ENCODE data around the gene SLC45A2.
A peak's percentile ranks its signal among the peaks of the same experiment; 100 is the strongest.

The SLC45A2 gene

DNA sequence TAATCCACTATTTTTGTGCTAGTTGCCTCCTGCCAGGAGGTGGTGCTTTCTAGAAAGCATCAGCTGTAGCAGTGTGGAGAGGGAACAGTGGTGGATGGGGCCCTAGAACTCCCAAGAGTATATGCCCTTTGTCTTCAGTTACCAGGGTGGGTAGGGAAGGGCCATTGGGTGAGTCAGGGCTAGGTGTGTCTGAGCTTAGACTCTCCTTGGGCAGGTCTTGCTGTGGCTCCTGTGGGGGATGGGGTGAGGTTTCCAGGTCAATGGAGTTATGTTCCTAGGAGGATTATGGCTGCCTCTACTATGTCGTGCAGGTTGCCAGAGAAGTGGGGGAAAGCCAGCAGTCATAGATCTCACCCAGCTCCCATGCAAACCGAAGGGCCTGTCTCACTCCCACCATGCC lies 81.4 kb downstream of the SLC45A2 start:
- no peak overlapping the region for H3K4me3 ChIP-seq (ENCODE audit: low read length)
- no peak for DNase-seq (ENCODE audit: low read depth)
- TF ChIP-seq CTCF (conservative IDR thresholded peaks at IDR 0.05; ENCODE audit: low read length) = no peak

DNA sequence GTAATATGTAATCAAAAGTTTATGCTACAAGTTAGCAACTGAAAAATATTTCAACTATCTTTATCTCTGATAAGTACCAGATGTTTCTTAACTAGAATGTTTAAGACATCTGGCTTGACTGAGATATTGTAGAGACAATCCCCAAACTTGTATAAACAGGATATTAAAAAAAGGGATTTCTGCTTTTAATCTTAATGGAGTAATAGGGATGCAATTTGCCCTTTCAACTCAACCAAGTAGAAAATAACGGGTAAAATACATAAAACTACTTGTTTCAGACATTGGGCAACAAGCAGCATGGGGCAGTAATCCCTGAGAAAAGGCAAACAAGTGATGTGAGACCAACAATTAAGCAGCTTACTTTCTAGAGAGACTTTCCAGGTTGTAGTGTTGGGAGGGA lies 83.3 kb downstream of the SLC45A2 start:
- peak; percentile 73 for DNase-seq (ENCODE audit: low read depth)
- H3K4me3 ChIP-seq (ENCODE audit: low read length) = no peak overlapping the region
- no peak for TF ChIP-seq CTCF (conservative IDR thresholded peaks at IDR 0.05; ENCODE audit: low read length)

Data from AG10803 (cell line).